Nucleus accumbens (tissue), 56 donors: ENCODE measurements around the gene CALCR.

Source experiments
- DNase-seq, 56 donors: peaks; one replicate each; lab custom pipeline; 2025; lab: John Stamatoyannopoulos, UW

Gene CALCR

GRCh38 chr7:93461350-93461749 is 113.2 kb downstream of the CALCR start:
- DNase-seq, result peak in 3 of 56 donors; percentile 5 to 15 (median 7)

DNA sequence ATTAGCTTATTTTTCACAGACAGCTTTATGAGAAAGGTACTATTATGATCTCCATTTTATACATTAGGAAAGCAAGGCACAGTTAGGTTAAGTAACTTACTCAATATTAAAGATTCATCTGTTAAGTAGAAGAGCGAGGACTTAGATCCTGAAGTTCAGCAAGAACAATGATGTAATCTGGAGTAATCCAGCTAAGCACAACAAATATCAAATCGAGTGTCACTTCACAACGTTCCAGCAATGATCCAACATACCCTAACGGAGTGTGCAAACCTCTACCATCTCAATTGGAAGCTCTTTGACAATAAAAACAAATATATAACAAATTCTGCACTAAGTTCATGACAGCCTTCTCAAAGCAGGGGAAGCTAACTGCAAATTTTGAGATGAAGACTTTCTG is 121.3 kb downstream of the CALCR start:
- no peak for DNase-seq

DNA sequence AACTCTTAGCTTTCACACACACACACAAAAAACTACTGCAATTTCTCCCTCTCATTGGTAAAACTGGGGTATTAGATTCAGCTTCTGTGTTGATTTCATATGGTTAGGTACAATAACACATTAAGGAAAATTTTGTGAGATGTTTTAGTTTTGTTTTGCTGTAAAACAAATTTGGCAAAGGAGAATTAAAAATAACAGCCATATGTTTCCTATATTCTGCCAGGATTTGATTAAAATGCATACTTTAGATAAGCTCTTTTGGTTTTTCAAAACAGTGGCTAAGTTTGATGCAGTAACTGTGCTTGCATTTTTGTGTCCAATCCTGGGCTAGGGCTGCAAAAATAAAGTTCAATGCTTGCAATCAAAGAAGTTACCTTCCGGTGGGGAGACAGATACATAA is 126.3 kb downstream of the CALCR start:
- DNase-seq, result no peak

GRCh38 chr7:93447509-93447908 is 127.0 kb downstream of the CALCR start:
- DNase-seq, result no peak

GRCh38 chr7:93442478-93443224 is 131.9 kb downstream of the CALCR start:
- no peak for DNase-seq

- no peak for DNase-seq
Measured at GRCh38 chr7:93435791-93436190, 138.7 kb downstream of the CALCR start.

GRCh38 chr7:93432130-93432529 is 142.4 kb downstream of the CALCR start:
- DNase-seq, result no peak

DNA sequence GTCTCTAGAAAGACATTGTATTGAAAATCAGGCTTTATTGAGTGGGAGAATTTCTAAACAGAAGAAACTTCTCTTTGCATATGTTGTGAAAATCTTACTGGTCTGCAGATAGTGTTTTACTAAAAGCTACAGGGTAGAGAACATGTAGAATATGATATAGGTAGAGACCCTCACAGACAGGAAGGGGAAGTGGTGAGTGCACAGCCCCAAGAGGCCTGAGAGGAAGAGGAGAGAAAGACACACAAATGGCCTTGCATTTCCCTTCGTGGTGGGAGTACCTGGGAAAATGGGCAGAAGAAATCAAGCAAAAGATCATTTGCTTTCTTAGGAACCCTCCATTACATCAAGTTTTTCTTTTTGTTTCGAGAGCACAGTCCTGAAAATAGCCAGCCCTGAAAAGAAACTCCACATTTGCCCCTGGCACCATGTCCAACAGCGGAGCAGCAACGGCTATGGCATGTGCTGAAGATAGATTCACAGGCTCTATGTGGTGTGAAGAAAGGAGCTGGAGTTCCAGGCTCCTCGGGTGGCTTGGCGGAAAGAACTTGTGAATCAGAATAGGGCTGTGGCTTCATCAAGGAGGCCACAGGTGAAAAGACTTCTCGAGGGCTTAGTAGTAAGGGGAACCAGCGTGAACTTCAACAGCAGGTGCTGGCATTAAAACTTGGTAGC is 143.5 kb downstream of the CALCR start:
- DNase-seq, result no peak

GRCh38 chr7:93429563-93429962 is 145.0 kb downstream of the CALCR start:
- no peak for DNase-seq

- no peak for DNase-seq
Measured at GRCh38 chr7:93427107-93427506, 147.4 kb downstream of the CALCR start.

DNA sequence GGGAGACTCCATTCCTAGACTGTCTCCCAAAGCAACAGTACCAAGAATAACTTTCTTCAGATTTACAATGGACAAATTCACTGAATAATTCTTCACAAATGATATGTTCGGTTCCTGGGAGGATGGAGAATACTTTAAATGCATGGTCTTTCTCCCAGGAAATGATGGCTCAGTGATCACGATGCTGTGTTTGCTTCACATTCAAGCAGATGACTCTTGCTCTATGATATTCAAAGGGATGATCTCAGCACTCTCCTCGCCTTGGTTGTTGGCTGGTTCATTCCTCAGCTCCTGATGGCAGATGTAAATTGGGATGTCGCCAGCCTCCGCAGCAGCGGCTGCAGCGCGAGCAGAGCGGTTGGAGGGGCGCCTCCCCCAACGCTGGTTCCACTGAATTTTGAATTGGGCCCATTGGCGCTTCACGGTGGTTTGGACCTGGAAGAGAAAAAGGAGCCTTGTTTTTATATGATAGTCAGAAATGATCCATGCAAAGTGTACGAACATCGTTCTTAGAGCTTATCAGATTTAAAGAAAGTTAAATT is 148.3 kb downstream of the CALCR start:
- no peak for DNase-seq

DNA sequence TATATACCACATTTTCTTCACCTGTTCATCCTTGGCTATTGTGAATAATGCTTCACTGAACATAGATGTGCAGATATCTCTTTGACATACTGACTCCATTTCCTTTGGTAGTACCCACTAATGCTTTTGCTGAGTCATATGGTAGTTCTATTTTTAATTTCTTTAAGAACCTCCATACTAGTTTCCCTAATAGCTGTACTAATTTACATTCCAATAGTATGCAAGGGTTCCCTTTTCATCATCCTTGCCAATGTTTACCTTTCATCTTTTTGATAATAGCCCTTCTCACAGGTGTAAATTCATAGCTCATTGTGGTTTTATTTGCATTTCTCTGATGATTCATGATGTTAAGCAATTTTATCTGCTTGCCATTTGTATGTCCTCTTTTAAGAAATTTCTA is 159.9 kb downstream of the CALCR start:
- no peak for DNase-seq

- DNase-seq, result no peak
Measured at GRCh38 chr7:93409324-93409723, 165.2 kb downstream of the CALCR start.

GRCh38 chr7:93407239-93407638 is 167.3 kb downstream of the CALCR start:
- peak in 1 of 56 donors; percentile 1 for DNase-seq

- DNase-seq, result no peak
Measured at GRCh38 chr7:93402944-93403343, 171.6 kb downstream of the CALCR start.

GRCh38 chr7:93399642-93400041 is 174.9 kb downstream of the CALCR start:
- DNase-seq, result no peak

- no peak for DNase-seq
Measured at GRCh38 chr7:93392984-93393383, 181.5 kb downstream of the CALCR start.

GRCh38 chr7:93390660-93391059 is 183.9 kb downstream of the CALCR start:
- DNase-seq, result no peak

GRCh38 chr7:93382362-93382761 is 192.2 kb downstream of the CALCR start:
- DNase-seq, result no peak

GRCh38 chr7:93378131-93378760 is 196.3 kb downstream of the CALCR start:
- no peak for DNase-seq

DNA sequence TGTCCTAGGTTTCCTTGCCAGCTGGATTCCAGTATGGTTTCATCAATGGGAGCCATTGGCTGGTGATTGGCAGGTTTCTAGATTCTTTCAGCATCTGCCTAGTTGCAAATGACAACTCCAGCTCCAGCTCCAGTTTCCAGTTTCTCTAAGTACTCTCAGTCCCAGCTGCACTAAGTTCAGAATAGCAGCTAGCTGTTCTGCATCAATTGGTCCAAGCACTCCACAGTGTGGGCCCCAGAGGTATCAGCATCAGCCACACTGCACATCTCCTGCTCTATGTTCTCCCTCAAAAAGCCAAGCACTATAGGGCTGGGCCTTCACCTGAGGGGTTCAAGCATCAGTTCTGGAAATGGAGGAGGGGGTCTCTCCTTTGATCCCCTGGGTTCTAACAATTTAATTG is 198.9 kb downstream of the CALCR start:
- DNase-seq, result no peak
